Measurements from ENCODE around the gene LANCL1.

The LANCL1 gene

DNA sequence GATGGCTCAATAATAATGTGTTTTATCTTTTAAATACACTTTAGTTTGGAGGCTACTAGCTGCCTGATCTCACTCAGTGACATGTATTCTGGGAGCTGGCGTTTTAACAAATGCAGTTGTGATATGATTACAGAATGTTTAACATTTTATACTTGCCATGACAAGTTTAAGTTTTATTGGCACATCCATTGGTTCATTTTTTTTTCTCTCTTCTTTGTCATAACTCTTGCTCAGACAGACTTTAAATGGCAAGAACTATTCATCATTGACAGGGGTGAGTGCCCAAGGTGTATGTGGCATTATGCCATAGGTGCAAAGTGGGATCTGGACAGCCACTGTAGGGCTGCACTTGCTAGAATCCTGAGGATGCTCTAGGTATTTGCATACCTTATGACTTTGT, 89.5 kb downstream of the LANCL1 start:
- DNase-seq: no peak

Data from cortex of kidney (tissue), 1 donor.